Cortex of kidney (tissue), 1 donor: Measurements from ENCODE around the gene CXCR6.

Experiments used
- DNase-seq: peaks from one replicate; lab custom pipeline; 2025; lab: John Stamatoyannopoulos, UW

The CXCR6 gene

DNA sequence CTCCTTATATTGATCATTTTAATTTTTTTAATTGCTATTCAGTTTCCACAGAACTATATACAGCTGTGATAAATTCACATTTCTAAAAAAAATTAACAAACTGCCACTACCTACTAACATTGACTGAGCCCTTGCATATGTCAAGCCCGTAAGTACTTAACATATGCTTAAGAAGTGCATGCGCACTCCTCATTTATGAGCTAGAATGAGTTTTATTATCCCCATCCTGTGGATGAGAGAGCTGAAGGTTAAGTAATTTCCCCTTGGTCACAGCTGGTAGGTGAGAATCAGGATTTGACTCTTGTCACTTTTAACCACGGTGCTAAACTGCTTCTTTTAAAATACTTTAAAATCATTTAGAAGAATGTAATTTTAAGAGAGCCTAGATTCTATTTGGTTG, 25.9 kb downstream of the CXCR6 start:
- DNase-seq, result no peak

DNA sequence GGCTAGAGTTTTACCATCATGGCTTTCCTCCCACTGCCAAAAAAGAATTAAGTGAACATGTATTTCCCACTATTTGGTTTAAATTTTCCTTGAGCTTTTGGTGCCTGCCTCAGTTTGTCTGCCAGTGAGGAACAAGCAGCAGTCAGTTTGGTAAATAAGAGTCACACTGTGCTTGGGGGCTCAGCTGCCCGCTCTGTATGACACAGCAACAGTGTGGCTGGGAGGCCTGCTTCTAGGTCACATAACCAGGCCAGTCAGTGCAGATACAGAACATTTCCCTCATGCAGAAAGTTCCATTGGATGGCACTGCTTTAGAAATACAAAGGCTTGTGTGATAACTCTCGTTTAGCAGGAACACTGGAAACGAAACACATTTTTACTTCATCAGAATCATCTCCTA, 26.7 kb downstream of the CXCR6 start:
- no peak for DNase-seq

- no peak for DNase-seq
Observed at GRCh38 chr3:45972534-45973402, 29.5 kb downstream of the CXCR6 start.

GRCh38 chr3:45974686-45975085, 31.4 kb downstream of the CXCR6 start:
- DNase-seq, result no peak

- DNase-seq, result no peak
Observed at GRCh38 chr3:45975686-45976085, 32.4 kb downstream of the CXCR6 start.

DNA sequence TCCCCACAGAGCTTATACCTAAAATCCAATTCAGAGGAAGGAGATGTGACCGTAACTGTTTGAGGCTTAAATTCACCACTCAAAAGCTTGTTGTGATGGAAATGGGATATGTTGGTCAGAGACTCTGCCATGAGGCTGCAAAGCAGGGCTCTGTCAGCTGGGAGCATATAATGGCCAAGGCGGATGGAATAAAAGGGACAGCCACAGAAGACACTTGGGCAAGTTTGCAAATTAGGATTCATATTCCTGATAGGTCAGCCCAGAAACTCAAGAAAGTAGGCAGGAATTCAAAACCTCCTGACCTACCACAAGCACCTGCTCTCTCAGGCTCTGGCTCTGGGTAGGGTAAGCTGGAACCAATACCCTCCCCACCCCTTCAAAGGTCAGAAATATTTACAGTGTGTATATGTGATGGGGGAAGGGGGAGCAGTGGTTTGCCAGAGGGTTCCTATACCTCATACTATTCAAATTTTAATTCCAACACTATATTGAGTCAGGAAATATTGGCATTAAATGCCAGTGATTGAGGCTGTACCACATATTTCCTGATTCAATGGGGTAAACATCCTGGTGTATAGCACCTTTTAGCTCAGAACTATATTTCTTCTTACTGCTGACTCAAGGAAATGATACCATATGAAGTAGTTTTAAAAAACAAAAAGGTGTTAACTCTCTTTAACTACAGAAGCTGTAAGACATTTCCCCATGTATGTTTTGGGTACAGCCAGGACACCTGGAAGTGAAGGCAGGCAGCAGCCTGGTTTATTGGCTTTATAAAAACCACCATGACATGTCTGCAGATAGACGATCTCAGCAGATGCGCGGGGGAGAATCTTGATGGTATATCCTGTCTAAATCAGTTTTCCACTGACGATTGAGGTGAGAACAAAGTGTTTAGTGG, 33.2 kb downstream of the CXCR6 start:
- no peak for DNase-seq

DNA sequence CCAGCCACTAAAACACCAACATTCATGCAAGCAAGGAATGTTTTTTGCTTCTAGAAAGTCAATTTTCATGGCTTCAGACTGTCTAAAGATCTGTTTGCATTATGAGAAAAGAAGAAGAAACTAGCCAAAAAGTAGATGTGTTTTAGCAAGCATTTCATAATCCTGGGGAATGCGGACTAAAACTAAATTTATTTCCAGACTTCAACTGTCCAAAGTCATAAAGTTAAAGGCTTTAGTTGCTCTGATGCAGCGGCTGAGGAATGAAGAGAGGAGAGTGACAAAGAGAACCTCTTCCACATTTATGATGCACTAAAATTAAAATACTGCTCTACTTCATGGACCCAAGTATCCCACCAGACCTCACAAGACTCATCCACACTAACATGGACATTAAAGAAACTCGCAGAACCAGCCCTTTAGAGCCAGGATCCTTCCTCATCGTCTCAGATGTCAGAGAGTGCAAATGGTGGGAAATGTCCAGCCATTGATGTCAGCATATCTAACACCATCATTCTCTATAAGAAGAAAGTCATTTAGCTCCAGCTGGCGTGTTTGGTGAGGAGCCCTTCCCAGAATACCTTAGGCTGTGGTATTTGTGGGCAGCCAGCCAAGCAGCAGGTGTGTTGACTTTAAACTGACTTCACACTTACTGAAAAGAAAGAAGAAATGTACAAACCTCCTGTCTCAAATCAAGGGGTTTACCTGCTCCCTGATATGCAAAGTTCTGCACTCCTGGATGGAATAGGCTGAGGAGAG, 34.9 kb downstream of the CXCR6 start:
- DNase-seq, result no peak

GRCh38 chr3:45979378-45979777, 36.1 kb downstream of the CXCR6 start:
- DNase-seq, result no peak

DNA sequence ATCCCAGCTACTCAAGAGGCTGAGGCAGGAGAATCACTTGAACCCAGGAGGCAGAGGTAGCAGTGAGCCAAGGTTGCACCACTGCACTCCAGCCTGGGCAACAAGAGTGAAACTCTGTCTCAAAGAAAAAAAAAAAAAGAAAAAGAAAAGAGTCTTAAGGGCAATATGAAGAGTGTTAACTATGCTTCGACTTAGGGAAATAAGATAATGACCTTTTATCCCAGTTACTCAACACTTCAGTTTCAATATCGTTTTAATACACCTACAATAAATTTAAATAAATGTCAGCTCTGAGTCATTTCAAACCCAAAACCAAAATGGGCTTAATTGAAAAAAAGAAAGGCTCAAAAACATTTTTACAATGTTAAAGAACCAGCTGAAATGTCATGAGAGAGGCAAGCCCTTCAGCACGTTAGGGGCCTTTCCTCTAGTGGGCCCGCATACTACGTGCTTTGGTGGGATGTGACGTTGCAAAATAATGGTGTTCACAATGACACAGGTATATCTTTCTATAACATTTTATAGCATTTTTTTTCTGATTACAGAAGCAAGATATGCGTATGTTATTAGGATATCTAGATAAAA, 37.1 kb downstream of the CXCR6 start:
- no peak for DNase-seq

DNA sequence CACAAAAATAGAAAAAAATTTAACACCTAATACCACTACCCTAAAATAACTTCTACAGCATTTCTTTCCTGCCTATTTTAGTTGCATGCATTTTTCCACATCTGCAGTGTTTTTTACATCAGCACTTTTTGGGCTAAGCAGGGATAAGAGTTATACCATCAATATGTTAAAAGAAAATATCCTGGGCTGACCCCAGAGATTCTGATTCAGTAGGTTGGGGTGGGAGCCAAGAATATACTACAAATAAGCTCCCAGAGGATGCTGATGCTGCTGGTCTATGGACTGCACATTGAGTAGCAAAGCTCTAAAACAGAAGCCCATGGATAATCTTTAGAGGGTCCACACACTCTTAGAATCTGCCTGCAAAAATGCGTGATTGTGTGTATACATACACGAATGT, 37.6 kb downstream of the CXCR6 start:
- DNase-seq, result no peak

- no peak for DNase-seq
Observed at GRCh38 chr3:45981346-45982074, 38.2 kb downstream of the CXCR6 start.

GRCh38 chr3:45983770-45984169, 40.5 kb downstream of the CXCR6 start:
- no peak for DNase-seq

DNA sequence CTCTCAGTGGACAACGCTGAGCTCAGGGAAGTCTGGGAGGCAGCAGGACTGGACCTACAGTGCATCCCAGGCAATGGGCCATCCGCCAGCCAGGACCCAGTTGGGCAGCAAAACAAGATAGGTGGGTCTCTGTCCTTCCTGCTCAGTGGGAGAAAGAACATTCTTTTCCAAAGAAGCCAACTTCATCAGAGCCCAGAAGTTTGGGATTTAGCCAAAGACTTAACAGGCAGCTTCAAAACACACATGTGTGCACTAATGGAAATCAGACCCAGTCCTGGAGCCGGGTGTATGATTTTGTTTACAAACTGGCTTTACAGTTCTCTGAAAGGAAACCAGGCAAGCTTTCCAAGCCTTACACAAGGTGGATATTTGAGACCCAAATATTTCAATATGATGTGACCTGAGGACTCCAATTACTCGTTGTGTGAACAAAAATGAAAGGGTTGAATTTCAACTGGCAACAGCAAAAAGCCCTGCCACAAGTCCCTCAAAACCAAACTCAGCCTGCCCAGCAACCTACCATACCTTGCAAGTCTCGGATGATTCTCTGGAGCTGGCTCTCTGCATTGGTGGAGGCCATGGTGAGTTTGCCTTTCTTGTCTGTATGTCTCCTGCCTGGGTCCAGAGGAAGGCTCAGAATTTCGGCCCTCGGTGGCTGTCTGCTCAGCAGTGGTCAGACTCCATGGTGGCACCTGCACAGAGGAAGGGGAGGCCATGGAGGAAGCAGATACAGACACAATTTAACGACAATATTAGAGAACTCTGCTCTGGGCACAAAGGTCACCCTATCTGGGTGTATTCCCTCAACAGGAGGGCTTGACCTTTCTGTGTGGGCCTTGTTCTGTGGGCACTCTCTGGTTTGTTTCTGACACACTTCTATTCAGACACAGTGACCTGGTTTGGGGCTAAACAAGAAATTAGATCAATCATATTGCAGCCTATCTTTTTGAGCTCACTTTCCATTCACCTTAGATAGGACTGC, 41.4 kb downstream of the CXCR6 start:
- no peak for DNase-seq

DNA sequence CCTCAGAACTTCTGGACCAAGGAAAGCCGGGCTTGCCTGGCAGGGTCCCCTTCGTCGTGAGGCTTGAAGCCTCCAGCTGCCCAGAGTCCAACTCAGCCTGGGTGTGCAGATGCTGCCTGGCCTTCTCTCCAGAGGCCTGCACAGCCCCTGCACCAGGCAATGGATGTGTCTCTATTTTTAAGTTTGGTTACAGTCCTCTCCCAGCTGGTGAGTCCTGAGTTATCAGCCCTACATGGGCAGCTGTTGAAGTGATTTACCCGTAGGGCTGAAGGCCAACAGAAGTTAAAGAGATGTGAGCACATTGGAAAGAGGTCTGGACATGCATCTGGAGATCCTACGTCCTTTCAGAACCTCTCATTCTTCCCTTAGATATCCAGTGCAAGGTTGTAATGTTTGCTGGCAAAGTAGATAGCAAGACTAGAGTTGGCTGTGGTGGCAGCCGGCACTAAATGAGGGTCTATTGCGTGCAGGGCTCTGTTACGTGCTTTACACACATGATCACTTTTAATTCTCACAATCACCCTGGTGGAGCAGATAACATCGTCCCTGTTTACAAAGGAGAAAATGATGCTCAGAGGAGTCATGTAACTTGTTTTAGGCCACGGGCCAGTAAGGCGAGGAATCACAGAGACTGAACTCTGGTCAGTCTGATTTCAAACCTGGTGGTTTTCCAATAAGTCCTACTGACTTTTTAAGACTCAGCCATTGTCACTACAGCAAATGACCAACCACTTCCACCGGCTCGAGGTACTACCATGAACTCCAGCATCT, 42.5 kb downstream of the CXCR6 start:
- no peak for DNase-seq

GRCh38 chr3:45986303-45986982, 43.2 kb downstream of the CXCR6 start:
- no peak for DNase-seq

- no peak for DNase-seq
Observed at GRCh38 chr3:45987368-45988291, 44.4 kb downstream of the CXCR6 start.

DNA sequence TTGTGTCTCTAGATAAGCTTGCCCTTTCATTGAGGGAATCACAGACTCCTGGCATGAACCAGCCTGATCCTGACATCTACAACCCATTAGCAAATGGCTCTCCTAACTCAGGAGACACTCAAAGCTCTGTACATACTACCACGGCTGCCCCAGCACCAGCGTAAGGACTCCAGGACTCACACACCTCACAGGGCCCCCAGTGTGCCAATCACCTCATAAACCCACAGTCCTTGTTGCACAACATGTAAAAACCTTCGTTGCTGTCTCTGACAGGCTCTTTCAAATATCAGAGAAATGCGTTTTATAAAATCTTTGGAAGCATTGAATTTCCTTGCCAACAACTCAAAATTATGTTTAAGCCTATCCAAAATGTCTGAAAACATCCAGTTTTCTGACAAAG, 45.1 kb downstream of the CXCR6 start:
- DNase-seq, result no peak

DNA sequence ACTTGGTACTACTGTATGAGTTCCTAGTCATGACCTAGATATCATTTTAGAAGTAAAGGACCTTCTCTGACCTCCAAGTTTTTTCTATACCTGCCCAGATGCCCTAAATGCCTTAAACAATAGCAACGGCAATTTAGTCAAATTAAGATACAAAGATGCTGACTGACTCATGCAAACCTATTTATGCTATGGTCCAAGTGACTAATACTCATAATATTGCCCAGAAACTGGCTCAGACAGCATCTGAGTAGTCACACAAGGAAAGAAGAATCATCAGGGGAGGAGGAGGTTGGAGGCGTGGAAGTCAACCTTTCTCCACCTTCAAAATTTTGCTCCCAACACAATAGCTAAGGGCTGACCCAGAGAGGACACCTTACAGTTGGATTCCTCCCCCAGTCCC, 45.5 kb downstream of the CXCR6 start:
- no peak for DNase-seq
